GM19467 (cell line): ENCODE data around the gene DNM3.

Experiments
- ATAC-seq: cut with Tn5 transposase; IDR thresholded peaks from one replicate; pipeline ENCODE4 v1.9.1; 2021; ENCODE audit warnings: mild to moderate bottlenecking, moderate library complexity; ENCODE audit not compliant: unreplicated experiment

DNM3 gene

GRCh38 chr1:172086137-172086536, 244.8 kb downstream of the DNM3 start:
- no peak for ATAC-seq

GRCh38 chr1:172088256-172088655, 247.0 kb downstream of the DNM3 start:
- no peak for ATAC-seq

- no peak for ATAC-seq
These were observed 248.6 kb downstream of the DNM3 start for GRCh38 chr1:172089768-172090510.

GRCh38 chr1:172090511-172090817, 249.2 kb downstream of the DNM3 start:
- no peak for ATAC-seq

GRCh38 chr1:172095846-172096245, 254.5 kb downstream of the DNM3 start:
- ATAC-seq, result no peak

GRCh38 chr1:172105230-172105629, 263.9 kb downstream of the DNM3 start:
- ATAC-seq, result no peak

GRCh38 chr1:172107316-172107975, 266.1 kb downstream of the DNM3 start:
- ATAC-seq, result no peak

- ATAC-seq, result no peak
These were observed 267.0 kb downstream of the DNM3 start for GRCh38 chr1:172108161-172108893.

- no peak for ATAC-seq
These were observed 268.1 kb downstream of the DNM3 start for GRCh38 chr1:172109359-172109758.

GRCh38 chr1:172112576-172112975, 271.3 kb downstream of the DNM3 start:
- ATAC-seq, result no peak

- peak; percentile 83 for ATAC-seq
These were observed 276.5 kb downstream of the DNM3 start for GRCh38 chr1:172117800-172118199.

- ATAC-seq, result no peak
These were observed 277.3 kb downstream of the DNM3 start for GRCh38 chr1:172118618-172119017.

- ATAC-seq, result no peak
These were observed 277.9 kb downstream of the DNM3 start for GRCh38 chr1:172119184-172119583.

- no peak for ATAC-seq
These were observed 279.1 kb downstream of the DNM3 start for GRCh38 chr1:172120381-172120780.

GRCh38 chr1:172121081-172121717, 279.9 kb downstream of the DNM3 start:
- no peak for ATAC-seq

- ATAC-seq, result no peak
These were observed 281.1 kb downstream of the DNM3 start for GRCh38 chr1:172122381-172122780.

GRCh38 chr1:172125250-172125649, 284.0 kb downstream of the DNM3 start:
- ATAC-seq, result no peak

- ATAC-seq, result no peak
These were observed 284.6 kb downstream of the DNM3 start for GRCh38 chr1:172125812-172126430.

GRCh38 chr1:172132836-172133235, 291.5 kb downstream of the DNM3 start:
- ATAC-seq, result no peak

GRCh38 chr1:172134087-172134731, 292.9 kb downstream of the DNM3 start:
- no peak for ATAC-seq
